ENCODE results near the gene OXLD1.

Gene OXLD1

DNA sequence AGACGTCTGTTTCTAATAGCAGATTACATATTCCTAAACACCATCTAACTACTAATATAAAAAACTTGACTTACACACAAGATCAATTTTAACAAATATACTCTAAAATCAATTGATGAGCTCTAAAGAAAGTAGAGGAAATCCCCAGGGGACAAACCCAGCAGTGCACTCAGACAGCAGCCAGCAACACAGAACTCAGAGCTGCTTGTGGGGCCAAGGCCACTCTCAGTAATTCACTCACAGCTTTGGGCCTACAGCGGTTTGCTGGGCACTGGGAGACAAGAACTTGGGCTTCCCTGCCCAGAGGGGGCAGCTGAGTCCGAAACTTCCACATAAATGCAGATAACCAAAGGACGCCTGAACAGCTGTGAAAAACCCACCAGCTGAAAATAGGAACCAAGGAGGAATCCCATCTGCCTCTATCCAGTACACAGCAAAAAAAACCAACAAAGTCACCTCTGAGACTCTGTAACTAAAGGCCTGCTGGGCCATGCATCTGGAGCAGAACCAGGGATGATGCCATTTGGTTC is 50.9 kb downstream of the OXLD1 start:
- Histone ChIP-seq H3K27ac (ENCODE audit: insufficient read depth, low read depth, low read length, poor library complexity, severe bottlenecking) (no peak overlapping the region), H3K36me3 (ENCODE audit: control insufficient read depth, insufficient read depth, low read length) (peaks cover 37% of the 10 kb centered on the region)

More for the DNA sequence above, 50.9 kb downstream of the OXLD1 start:
- 95 to 97% methylated on average over 4 of the region's 4 CpGs for WGBS, 2 experiments
- no peaks in the 10 kb centered on the region for H3K9me3 ChIP-seq (ENCODE audit: control insufficient read depth, low read length)
- H3K4me3 ChIP-seq (ENCODE audit: insufficient read depth, low read depth, low read length), result no peak overlapping the region
- H3K27me3 ChIP-seq (ENCODE audit: control insufficient read depth, insufficient read depth, low read length, poor library complexity, severe bottlenecking), result no peaks in the 10 kb centered on the region
- no peaks in the 10 kb centered on the region for H3K4me1 ChIP-seq (ENCODE audit: control insufficient read depth, insufficient read depth, low read length)
